ENCODE data around the gene OR13D1.
"Not testable (repeated sequence)": the region's sequence is repeated elsewhere in the genome, so short reads cannot be mapped to it uniquely, and the experiment has no call there.

The OR13D1 gene

GRCh38 chr9:104694218-104694617 is at the start of gene OR13D1:
Gene OR13D1, plus strand, starts transcription at chr9:104694518. Its CDS starts 0 bp downstream, at chr9:104694518.
- no peak within 1 kb of the TSS for H3K27ac Mint-ChIP-seq
- no peak within 1 kb of the TSS for H3K4me3 Mint-ChIP-seq
- H3K36me3 Mint-ChIP-seq (ENCODE audit: low read depth): no peaks in the 10 kb centered on the region
- H3K4me1 Mint-ChIP-seq (ENCODE audit: low read depth): no peaks in the 10 kb centered on the region
- H3K27me3 Mint-ChIP-seq (ENCODE audit: low read depth): no peaks in the 10 kb centered on the region
- no peak for DNase-seq (ENCODE audit: low spot score)
- no peaks in the 10 kb centered on the region for H3K9me3 Mint-ChIP-seq

- H3K36me3 Mint-ChIP-seq (ENCODE audit: low read depth): no peaks in the 10 kb centered on the region
- H3K27ac Mint-ChIP-seq: no peak overlapping the region
- H3K4me3 Mint-ChIP-seq: no peak overlapping the region
- H3K4me1 Mint-ChIP-seq (ENCODE audit: low read depth): no peaks in the 10 kb centered on the region
- no peaks in the 10 kb centered on the region for H3K27me3 Mint-ChIP-seq (ENCODE audit: low read depth)
- H3K9me3 Mint-ChIP-seq: peaks cover 2% of the 10 kb centered on the region
- no peak for DNase-seq (ENCODE audit: low spot score)
These were observed 35.7 kb upstream of the OR13D1 start for GRCh38 chr9:104658496-104659195.

- DNase-seq (ENCODE audit: low spot score): no peak
- Mint-ChIP-seq H3K9me3 (no peaks in the 10 kb centered on the region), H3K27me3 (ENCODE audit: low read depth) (peaks cover 6% of the 10 kb centered on the region), H3K4me3 (no peak overlapping the region), H3K27ac (no peak overlapping the region), H3K36me3 (ENCODE audit: low read depth) (no peaks in the 10 kb centered on the region), H3K4me1 (ENCODE audit: low read depth) (no peaks in the 10 kb centered on the region)
These were observed 18.7 kb upstream of the OR13D1 start for GRCh38 chr9:104675611-104676010.

GRCh38 chr9:104682642-104683041 is 11.7 kb upstream of the OR13D1 start:
- Mint-ChIP-seq H3K27ac (no peak overlapping the region), H3K4me1 (ENCODE audit: low read depth) (peaks cover 4% of the 10 kb centered on the region), H3K9me3 (no peaks in the 10 kb centered on the region), H3K27me3 (ENCODE audit: low read depth) (peaks cover 6% of the 10 kb centered on the region), H3K4me3 (no peak overlapping the region), H3K36me3 (ENCODE audit: low read depth) (no peaks in the 10 kb centered on the region)
- no peak for DNase-seq (ENCODE audit: low spot score)

GRCh38 chr9:104686081-104686480 is 8.2 kb upstream of the OR13D1 start:
- Mint-ChIP-seq H3K27me3 (ENCODE audit: low read depth) (no peaks in the 10 kb centered on the region), H3K36me3 (ENCODE audit: low read depth) (no peaks in the 10 kb centered on the region), H3K9me3 (no peaks in the 10 kb centered on the region), H3K4me1 (ENCODE audit: low read depth) (peaks cover 4% of the 10 kb centered on the region), H3K27ac (no peak overlapping the region), H3K4me3 (no peak overlapping the region)
- DNase-seq (ENCODE audit: low spot score): no peak

- no peak for DNase-seq (ENCODE audit: low spot score)
- Mint-ChIP-seq H3K27ac (no peak overlapping the region), H3K9me3 (no peaks in the 10 kb centered on the region), H3K27me3 (ENCODE audit: low read depth) (no peaks in the 10 kb centered on the region), H3K4me3 (no peak overlapping the region), H3K4me1 (ENCODE audit: low read depth) (no peaks in the 10 kb centered on the region), H3K36me3 (ENCODE audit: low read depth) (no peaks in the 10 kb centered on the region)
These were observed 6.0 kb downstream of the OR13D1 start for GRCh38 chr9:104700306-104700705.

GRCh38 chr9:104708737-104709136 is 14.4 kb downstream of the OR13D1 start:
- H3K36me3 Mint-ChIP-seq (ENCODE audit: low read depth); H3K4me3 Mint-ChIP-seq; H3K4me1 Mint-ChIP-seq (ENCODE audit: low read depth); H3K27me3 Mint-ChIP-seq (ENCODE audit: low read depth); DNase-seq (ENCODE audit: low spot score); H3K9me3 Mint-ChIP-seq; H3K27ac Mint-ChIP-seq: not testable (repeated sequence)

- no peak for DNase-seq (ENCODE audit: low spot score)
- Mint-ChIP-seq H3K9me3 (no peaks in the 10 kb centered on the region), H3K4me3 (no peak overlapping the region), H3K27ac (no peak overlapping the region), H3K36me3 (ENCODE audit: low read depth) (no peaks in the 10 kb centered on the region), H3K27me3 (ENCODE audit: low read depth) (peaks cover 2% of the 10 kb centered on the region), H3K4me1 (ENCODE audit: low read depth) (no peaks in the 10 kb centered on the region)
These were observed 17.3 kb downstream of the OR13D1 start for GRCh38 chr9:104711604-104712003.

GRCh38 chr9:104725014-104725413 is 30.7 kb downstream of the OR13D1 start:
- Mint-ChIP-seq H3K36me3 (ENCODE audit: low read depth) (no peaks in the 10 kb centered on the region), H3K4me3 (no peak overlapping the region)
- no peak for DNase-seq (ENCODE audit: low spot score)

GRCh38 chr9:104738452-104738851 is 44.1 kb downstream of the OR13D1 start:
- H3K27ac Mint-ChIP-seq: no peak overlapping the region
- H3K4me1 Mint-ChIP-seq (ENCODE audit: low read depth): peaks cover 1% of the 10 kb centered on the region
- H3K9me3 Mint-ChIP-seq: no peaks in the 10 kb centered on the region
- no peaks in the 10 kb centered on the region for H3K36me3 Mint-ChIP-seq (ENCODE audit: low read depth)
- DNase-seq (ENCODE audit: low spot score): no peak
- no peaks in the 10 kb centered on the region for H3K27me3 Mint-ChIP-seq (ENCODE audit: low read depth)
- H3K4me3 Mint-ChIP-seq: no peak overlapping the region

More at GRCh38 chr9:104725014-104725413, 30.7 kb downstream of the OR13D1 start:
- Mint-ChIP-seq H3K9me3 (no peaks in the 10 kb centered on the region), H3K27me3 (ENCODE audit: low read depth) (peaks cover 3% of the 10 kb centered on the region), H3K27ac (no peak overlapping the region), H3K4me1 (ENCODE audit: low read depth) (no peaks in the 10 kb centered on the region)

- no peaks in the 10 kb centered on the region for H3K36me3 Mint-ChIP-seq (ENCODE audit: low read depth)
- peaks cover 1% of the 10 kb centered on the region for H3K4me1 Mint-ChIP-seq (ENCODE audit: low read depth)
- H3K27me3 Mint-ChIP-seq (ENCODE audit: low read depth): no peaks in the 10 kb centered on the region
- DNase-seq (ENCODE audit: low spot score): no peak
- no peaks in the 10 kb centered on the region for H3K9me3 Mint-ChIP-seq
- no peak overlapping the region for H3K27ac Mint-ChIP-seq
- no peak overlapping the region for H3K4me3 Mint-ChIP-seq
These were observed 46.3 kb downstream of the OR13D1 start for GRCh38 chr9:104740621-104741020.

GRCh38 chr9:104743376-104743985 is 49.2 kb downstream of the OR13D1 start:
- Mint-ChIP-seq H3K4me1 (ENCODE audit: low read depth) (peaks cover 18% of the 10 kb centered on the region), H3K27ac (no peak overlapping the region), H3K9me3 (no peaks in the 10 kb centered on the region), H3K36me3 (ENCODE audit: low read depth) (no peaks in the 10 kb centered on the region), H3K4me3 (no peak overlapping the region), H3K27me3 (ENCODE audit: low read depth) (no peaks in the 10 kb centered on the region)
- no peak for DNase-seq (ENCODE audit: low spot score)

Measured in T-helper 2 cell treated with Interferon-gamma antibody and Interleukin-4, amounts not matched to agents 5 μg/mL and 100 μg/mL, for 36 hours (primary cell).